Renal cortical epithelial cell (primary cell): ENCODE data around the gene NDUFAB1. TPM values are rescaled to one million over a fixed set of nuclear protein-coding genes. Genes with fewer than 3 reads are reported as not detected.
A peak's percentile ranks its signal among the peaks of the same experiment; 100 is the strongest.
"Not testable (repeated sequence)": the region's sequence is repeated elsewhere in the genome, so short reads cannot be mapped to it uniquely, and the experiment has no call there.

ENCODE experiments used
- DNase-seq: peaks from one replicate; pipeline ENCODE4 v3.0.0-alpha.2; 2011; ENCODE audit warnings: low read depth
- total RNA-seq: library from RNA; depleted of rRNA; stranded (reverse); fragments of >200 nt; gene quantifications from 2 replicates; pipeline ENCODE4 v1.2.3, GENCODE V29; 2014

NDUFAB1 gene
- 22.2 and 43.6 TPM in 2 replicates for total RNA-seq

- DNase-seq, result peak; percentile 66
These were observed at the start of gene NDUFAB1 for GRCh38 chr16:23595951-23596720. Gene NDUFAB1, minus strand, starts transcription at chr16:23596316. Its CDS starts 26 bp downstream, at chr16:23596290.

GRCh38 chr16:23642246-23642774 lies 46.2 kb upstream of the NDUFAB1 start:
- DNase-seq, result no peak

- DNase-seq, result peak; percentile 86
These were observed 45.0 kb upstream of the NDUFAB1 start, which contains the start of the genes DCTN5 and PALB2 for GRCh38 chr16:23640931-23641765. Gene DCTN5, plus strand, starts transcription at chr16:23641466. Its CDS starts 77 bp downstream, at chr16:23641543. Gene PALB2, minus strand, starts transcription at chr16:23641310. Its CDS starts 153 bp downstream, at chr16:23641157.

GRCh38 chr16:23640615-23640930 lies 44.5 kb upstream of the NDUFAB1 start:
- DNase-seq, result no peak

- DNase-seq, result no peak
These were observed 39.8 kb upstream of the NDUFAB1 start for GRCh38 chr16:23635958-23636357.

- no peak for DNase-seq
These were observed 38.4 kb upstream of the NDUFAB1 start for GRCh38 chr16:23634461-23635036.

- not testable (repeated sequence) for DNase-seq
These were observed 35.8 kb upstream of the NDUFAB1 start for GRCh38 chr16:23631874-23632273.

GRCh38 chr16:23629516-23629915 lies 33.4 kb upstream of the NDUFAB1 start:
- DNase-seq, result no peak

GRCh38 chr16:23624092-23624491 lies 28.0 kb upstream of the NDUFAB1 start:
- no peak for DNase-seq

GRCh38 chr16:23615805-23616204 lies 19.7 kb upstream of the NDUFAB1 start:
- no peak for DNase-seq

- peak; percentile 63 for DNase-seq
These were observed 15.8 kb upstream of the NDUFAB1 start for GRCh38 chr16:23611936-23612335.

- not testable (repeated sequence) for DNase-seq
These were observed 14.8 kb upstream of the NDUFAB1 start for GRCh38 chr16:23610905-23611304.

GRCh38 chr16:23609929-23610328 lies 13.8 kb upstream of the NDUFAB1 start:
- no peak for DNase-seq

GRCh38 chr16:23608194-23608593 lies 12.1 kb upstream of the NDUFAB1 start:
- DNase-seq, result peak; percentile 40

GRCh38 chr16:23607726-23608125 lies 11.6 kb upstream of the NDUFAB1 start:
- no peak for DNase-seq

GRCh38 chr16:23597003-23597756 lies 1.1 kb upstream of the NDUFAB1 start:
- DNase-seq, result no peak

GRCh38 chr16:23595246-23595950 lies 718 bp downstream of the NDUFAB1 start:
- peak; percentile 19 for DNase-seq

- DNase-seq, result no peak
These were observed 1.9 kb downstream of the NDUFAB1 start for GRCh38 chr16:23594186-23594585.

- no peak for DNase-seq
These were observed 5.9 kb downstream of the NDUFAB1 start for GRCh38 chr16:23590181-23590580.

GRCh38 chr16:23587726-23588125 lies 8.4 kb downstream of the NDUFAB1 start:
- no peak for DNase-seq
